Airway epithelial cell (primary cell): Measurements from ENCODE around the gene SPATA31A7. TPM values are rescaled to one million over a fixed set of nuclear protein-coding genes. Genes with fewer than 3 reads are reported as not detected.

ENCODE experiments used
- total RNA-seq: library from RNA; depleted of rRNA; stranded (reverse); fragments of >200 nt; gene quantifications from 2 replicates; pipeline ENCODE4 v1.2.3, GENCODE V29; 2015

SPATA31A7 gene
- total RNA-seq: not detected in 2 replicates

GRCh38 chr9:61189736-61190135 lies at the start of gene SPATA31A7:
Gene SPATA31A7 (plus strand): TSS chr9:61190036. CDS start chr9:61190065, 29 bp downstream.

